HCT116 (cell line): ENCODE data around the gene CYP24A1. TPM values are rescaled to one million over a fixed set of nuclear protein-coding genes. Genes with fewer than 3 reads are reported as not detected.

Experiments used
- ATAC-seq: fragments of 200-7000 bp; cut with Tn5 transposase; 2 replicates; pipeline ENCODE4 v1.9.1; 2020; ENCODE audit warnings: mild to moderate bottlenecking, moderate library complexity
- BruUV-seq: library from RNA; stranded (reverse); fragments of 400-500 nt; replicated peaks from 2 replicates; lab custom pipeline; 2021; lab: Mats Ljungman, UMichigan
- CTCF ChIA-PET: fragments of 300-600 bp; sonication (Branson Sonifier 250); formaldehyde crosslinking; loops from one replicate; lab custom pipeline; 2021; ENCODE audit warnings: antibody characterized with exemption; lab: Charles Lee
- POLR2A ChIA-PET: fragments of 300-600, 350-600 bp; sonication (Branson Sonifier 250); formaldehyde crosslinking; loops from one replicate; lab custom pipeline; 2021; ENCODE audit warnings: antibody characterized with exemption; lab: Charles Lee
- RAD21 ChIA-PET, 2 experiments: fragments of 300-600 bp; sonication (Branson Sonifier 250); formaldehyde crosslinking; loops; one replicate each; lab custom pipeline; 2023; ENCODE audit warnings: low total read pairs in 2 of 2; ENCODE audit not compliant: uncharacterized antibody in 2 of 2, unreplicated experiment in 2 of 2, low non-redundant PET in 1 of 2; lab: Charles Lee
- DNase-seq: peaks from one replicate; pipeline ENCODE4 v3.0.0-alpha.2; 2010; ENCODE audit warnings: low read depth, low spot score
- H2AFZ ChIP-seq: fragments of 200-600 bp; shearing (Covaris generic), sonication (generic); 2 replicates; pipeline ENCODE4 v1.6.1; 2017; ENCODE audit warnings: low read depth, mixed run types, mixed read lengths, antibody characterized with exemption, low read length; ENCODE audit not compliant: poor library complexity, severe bottlenecking
- H3K27ac ChIP-seq: 2 replicates; pipeline ENCODE4 v1.5.1; 2012; ENCODE audit warnings: low read depth, low read length
- H3K27me3 ChIP-seq: fragments of 200-600 bp; sonication (generic); 2 replicates; pipeline ENCODE4 v1.6.1; 2016; ENCODE audit warnings: mixed run types, low read length, mixed read lengths; ENCODE audit not compliant: insufficient read depth
- H3K36me3 ChIP-seq, 2 experiments: fragments of 200-500 bp in 1 of 2; fragments of 200-600 bp in 1 of 2; sonication (Bioruptor generic) in 1 of 2; sonication (generic) in 1 of 2; 2 replicates each; pipeline versions ENCODE4 v1.5.1 to v1.6.1; 2014 to 2016; ENCODE audit warnings: low read length in 2 of 2, inconsistent platforms in 1 of 2, mixed read lengths in 1 of 2, mixed run types in 1 of 2; ENCODE audit not compliant: insufficient read depth in 2 of 2, control insufficient read depth in 1 of 2
- H3K4me1 ChIP-seq, 2 experiments: fragments of 200-600 bp in 1 of 2; sonication (generic) in 1 of 2; 2 replicates each; pipeline versions ENCODE4 v1.5.1 to v1.6.1; 2012 to 2017; ENCODE audit warnings: low read length in 2 of 2, inconsistent platforms in 1 of 2, mild to moderate bottlenecking in 1 of 2, mixed read lengths in 1 of 2, mixed run types in 1 of 2, moderate library complexity in 1 of 2; ENCODE audit not compliant: insufficient read depth in 2 of 2, control insufficient read depth in 1 of 2
- H3K4me2 ChIP-seq: fragments of 200-600 bp; sonication (generic); 2 replicates; pipeline ENCODE4 v1.6.1; 2017; ENCODE audit warnings: mixed run types, low read length, mixed read lengths
- H3K4me3 ChIP-seq, 2 experiments: fragments of 200-600 bp in 1 of 2; sonication (generic) in 1 of 2; replicated peaks in 1 of 2; 2 replicates each; pipeline ENCODE4 v1.5.1; 2011 to 2016; ENCODE audit warnings: low read length in 2 of 2, control low read depth in 1 of 2, low read depth in 1 of 2, mild to moderate bottlenecking in 1 of 2, mixed read lengths in 1 of 2, mixed run types in 1 of 2
- H3K79me2 ChIP-seq: fragments of 200-600 bp; sonication (generic); 2 replicates; pipeline ENCODE4 v1.6.1; 2017; ENCODE audit warnings: mild to moderate bottlenecking, mixed run types, low read length, moderate library complexity, mixed read lengths; ENCODE audit not compliant: insufficient read depth
- H3K9ac ChIP-seq: fragments of 200-600 bp; sonication (generic); 2 replicates; pipeline ENCODE4 v1.6.1; 2016; ENCODE audit warnings: low read length, mixed read lengths
- H3K9me2 ChIP-seq: fragments of 200-600 bp; sonication (generic), shearing (Covaris generic); 2 replicates; pipeline ENCODE4 v1.6.1; 2017; ENCODE audit warnings: mixed run types, mild to moderate bottlenecking, moderate library complexity; ENCODE audit not compliant: insufficient read depth
- H3K9me3 ChIP-seq, 2 experiments: fragments of 200-500 bp in 1 of 2; fragments of 200-600 bp in 1 of 2; sonication (Bioruptor generic) in 1 of 2; sonication (generic) in 1 of 2; 2 replicates each; pipeline ENCODE4 v1.6.1; 2014 to 2017; ENCODE audit warnings: low read length in 2 of 2, mixed read lengths in 2 of 2, inconsistent platforms in 1 of 2, low read depth in 1 of 2, mild to moderate bottlenecking in 1 of 2, mixed run types in 1 of 2, moderate library complexity in 1 of 2; ENCODE audit not compliant: control insufficient read depth in 1 of 2, insufficient read depth in 1 of 2
- H4K20me1 ChIP-seq: fragments of 200-600 bp; sonication (generic), shearing (Covaris generic); 2 replicates; pipeline ENCODE4 v1.6.1; 2017; ENCODE audit warnings: mixed run types, mild to moderate bottlenecking, moderate library complexity; ENCODE audit not compliant: insufficient read depth
- ATF3 ChIP-seq: IDR thresholded peaks from 2 replicates; pipeline ENCODE4 v1.6.1; 2012
- CBX3 ChIP-seq: IDR thresholded peaks from 2 replicates; pipeline ENCODE4 v1.6.1; 2012; ENCODE audit warnings: low read depth
- CEBPB ChIP-seq: IDR thresholded peaks from 2 replicates; pipeline ENCODE4 v1.6.1; 2012; ENCODE audit warnings: low read depth
- CTCF ChIP-seq, 3 experiments: fragments of 200-600 bp in 1 of 3; sonication (generic) in 1 of 3; IDR thresholded peaks in 2 of 3; conservative IDR thresholded peaks in 1 of 3; 2 replicates each; pipeline ENCODE4 v1.5.1; 2012 to 2017; ENCODE audit warnings: low read depth in 2 of 3, low read length in 2 of 3, antibody characterized with exemption in 1 of 3, borderline replicate concordance in 1 of 3, control low read depth in 1 of 3, mild to moderate bottlenecking in 1 of 3, mixed read lengths in 1 of 3, mixed run types in 1 of 3, moderate library complexity in 1 of 3; ENCODE audit not compliant: insufficient read depth in 1 of 3
- EZH2 ChIP-seq: fragments of 200-600 bp; sonication (generic); IDR thresholded peaks from 2 replicates; pipeline ENCODE4 v1.6.1; 2017; ENCODE audit warnings: antibody characterized with exemption, mixed run types
- EZH2phosphoT487 ChIP-seq: fragments of 200-600 bp; IDR thresholded peaks from 2 replicates; pipeline ENCODE4 v1.6.1; 2018; ENCODE audit warnings: antibody characterized with exemption, borderline replicate concordance
- FOSL1 ChIP-seq: IDR thresholded peaks from 2 replicates; pipeline ENCODE4 v1.6.1; 2012; ENCODE audit warnings: low read depth
- JUND ChIP-seq: IDR thresholded peaks from 2 replicates; pipeline ENCODE4 v1.6.1; 2012
- MAX ChIP-seq: IDR thresholded peaks from 2 replicates; pipeline ENCODE4 v1.6.1; 2012
- POLR2A ChIP-seq: IDR thresholded peaks from 2 replicates; pipeline ENCODE4 v1.7.0; 2011; ENCODE audit warnings: borderline replicate concordance; ENCODE audit not compliant: insufficient read depth, insufficient read length; ENCODE audit errors: extremely low read depth
- POLR2AphosphoS5 ChIP-seq: IDR thresholded peaks from 2 replicates; pipeline ENCODE4 v1.6.1; 2011; ENCODE audit warnings: mild to moderate bottlenecking, low read depth, low read length, moderate library complexity
- REST ChIP-seq: IDR thresholded peaks from 2 replicates; pipeline ENCODE4 v1.6.1; 2012; ENCODE audit warnings: low read depth
- SIN3A ChIP-seq: IDR thresholded peaks from 2 replicates; pipeline ENCODE4 v1.6.1; 2012; ENCODE audit warnings: low read depth
- SP1 ChIP-seq: IDR thresholded peaks from 2 replicates; pipeline ENCODE4 v1.6.1; 2012; ENCODE audit warnings: low read depth
- TCF7L2 ChIP-seq: IDR thresholded peaks from 2 replicates; pipeline ENCODE4 v1.7.0; 2011; ENCODE audit warnings: borderline replicate concordance, inconsistent platforms; ENCODE audit not compliant: insufficient read depth, insufficient read length; ENCODE audit errors: extremely low read depth
- YY1 ChIP-seq: IDR thresholded peaks from 2 replicates; pipeline ENCODE4 v1.6.1; 2011; ENCODE audit warnings: low read length, low read depth, moderate library complexity, mild to moderate bottlenecking; ENCODE audit not compliant: insufficient replicate concordance; ENCODE audit errors: extremely low read depth
- ZBTB33 ChIP-seq: IDR thresholded peaks from 2 replicates; pipeline ENCODE4 v1.6.1; 2011; ENCODE audit warnings: mild to moderate bottlenecking, low read length, moderate library complexity; ENCODE audit not compliant: insufficient replicate concordance; ENCODE audit errors: extremely low read depth
- ZFX ChIP-seq: fragments of 450-650 bp; IDR thresholded peaks from 2 replicates; pipeline ENCODE4 v1.6.1; 2017
- ZNF274 ChIP-seq: fragments of 200-500 bp; sonication (Bioruptor generic); IDR thresholded peaks from 2 replicates; pipeline ENCODE4 v1.6.1; 2014; ENCODE audit warnings: mild to moderate bottlenecking, low read depth, low read length, inconsistent platforms
- intact Hi-C: fragments of 100-400 bp; cut with micrococcal nuclease; formaldehyde crosslinking; loops from 2 replicates; pipeline ENCODE4 v1.10.0; 2022
- total RNA-seq: library from RNA; stranded (reverse); gene quantifications from one replicate; pipeline ENCODE4 v1.2.1, GENCODE V29; 2021; ENCODE audit not compliant: unreplicated experiment

Gene CYP24A1
- total RNA-seq, 1 experiment from 2014 or later: 267 TPM

- no TSS peak for BruUV-seq
- H3K9me3 ChIP-seq: no peaks in the 10 kb centered on the region
- no peaks in the 10 kb centered on the region for H3K79me2 ChIP-seq
- H3K27ac ChIP-seq: peak overlapping the region; percentile 96
- intact Hi-C loops: loop anchor here (1.0 to 5.0 kb wide), 2 partner anchors 9 to 49 kb away; partner anchors contain the start of gene CYP24A1
- H3K4me3 ChIP-seq: 0 out of 4 replicates have a peak overlapping the region, but pooled peaks of 1 of the 2 experiments have one; percentile 4
- no peaks in the 10 kb centered on the region for H3K27me3 ChIP-seq
- H3K4me2 ChIP-seq: peak overlapping the region; percentile 58
- H4K20me1 ChIP-seq: no peaks in the 10 kb centered on the region
- ChIA-PET CTCF (interaction anchor here (1.6 kb wide), 1 partner anchor 20 kb away, joined by 7 read pairs; no protein-coding TSS in a partner anchor), RAD21 (interaction anchor here in 1 of 2 experiments (0.7 to 2.1 kb wide), 2 partner anchors 15 to 184 kb away, joined by 3 to 4 read pairs; no protein-coding TSS in a partner anchor), POLR2A (interaction anchor here (0.6 to 1.7 kb wide), 3 partner anchors 14 to 51 kb away, joined by 4 to 5 read pairs (median 5); no protein-coding TSS in a partner anchor)
- no peak overlapping the region for H2AFZ ChIP-seq
- H3K9ac ChIP-seq: peak overlapping the region; percentile 72
- no peaks in the 10 kb centered on the region for H3K9me2 ChIP-seq
- no peaks in the 10 kb centered on the region for H3K36me3 ChIP-seq
- peaks cover 60 to 90% of the 10 kb centered on the region in 2 experiments for H3K4me1 ChIP-seq
- DNase-seq (peak; percentile 100), ATAC-seq (peak; percentile 95)
- TF ChIP-seq SP1 (peak; percentile 99), EZH2 (no peak), ATF3 (peak; percentile 82), YY1 (no peak), TCF7L2 (peak; percentile 99), CTCF (IDR thresholded peaks at IDR 0.05 in 2 of 3, conservative IDR thresholded peaks at IDR 0.05 in 1 of 3; ENCODE audit: borderline replicate concordance in 1 of 3, insufficient read depth in 1 of 3, low read depth in 2 of 3, low read length in 2 of 3) (no peak), ZFX (no peak), FOSL1 (peak; percentile 96), EZH2phosphoT487 (no peak), ZNF274 (no peak), POLR2A (no peak), CEBPB (peak; percentile 94), CBX3 (peak; percentile 96), JUND (peak; percentile 97), SIN3A (peak; percentile 99), MAX (peak; percentile 87), ZBTB33 (peak; percentile 74), POLR2AphosphoS5 (peak; percentile 70), REST (no peak)
Measured at GRCh38 chr20:54123587-54124180, 50.1 kb downstream of the CYP24A1 start.
